ENCODE data around the gene NPDC1. TPM values are rescaled to one million over a fixed set of nuclear protein-coding genes. Genes with fewer than 3 reads are reported as not detected.
A peak's percentile ranks its signal among the peaks of the same experiment; 100 is the strongest.

The NPDC1 gene
- total and polyA plus RNA-seq, 4 experiments from 2014 or later, result 20.7 to 32.2 (median 22.1) TPM

- peaks cover 0 to 10% of the 10 kb centered on the region in 2 donors for H3K36me3 Mint-ChIP-seq
- H3K27me3 Mint-ChIP-seq, result peaks cover 0 to 1% of the 10 kb centered on the region in 2 donors
- Histone ChIP-seq H3K9me3 (ENCODE audit: control insufficient read depth in 1 of 2, low read length in 2 of 2) (no peaks in the 10 kb centered on the region), H3K4me1 (ENCODE audit: insufficient read depth, low read length) (peaks cover 60% of the 10 kb centered on the region), H3K36me3 (ENCODE audit: insufficient read depth, low read length) (peaks cover 7% of the 10 kb centered on the region), H3K4me3 (ENCODE audit: low read length in 2 of 2) (no peak overlapping the region), H3K27me3 (ENCODE audit: insufficient read depth, low read length) (no peaks in the 10 kb centered on the region), H3K27ac (ENCODE audit: low read depth, low read length) (no peak overlapping the region)
- ChIA-PET POLR2A (ENCODE audit: partially characterized antibody) (interaction anchor here (0.7 to 6.9 kb wide), 12 partner anchors 14 to 246 kb away, joined by 3 to 57 read pairs (median 18); partner anchors contain the start of genes ABCA2, C8G, FBXW5 and FUT7), CTCF (ENCODE audit: partially characterized antibody) (interaction anchor here (1.1 to 3.4 kb wide), 2 partner anchors 35 to 152 kb away, joined by 4 to 21 read pairs; partner anchors contain the start of gene AJM1)
- intact Hi-C loops (cut with micrococcal nuclease), result no loop called here
- peak overlapping the region in 1 of 8 donors; percentile 92 for H3K4me3 Mint-ChIP-seq
- no peak for DNase-seq
- H3K9me3 Mint-ChIP-seq, result no peaks in the 10 kb centered on the region
- H3K4me1 Mint-ChIP-seq, result peaks cover 13 to 58% (median 32%) of the 10 kb centered on the region in 4 donors
- peak overlapping the region in 1 of 7 donors; percentile 88 for H3K27ac Mint-ChIP-seq
These were observed 51.6 kb downstream of the NPDC1 start for GRCh38 chr9:136994180-136994887.

- H3K4me1 ChIP-seq (ENCODE audit: insufficient read depth, low read length), result peaks cover 48% of the 10 kb centered on the region
- H3K27me3 ChIP-seq (ENCODE audit: insufficient read depth, low read length), result no peaks in the 10 kb centered on the region
- Mint-ChIP-seq H3K9me3 (no peaks in the 10 kb centered on the region), H3K4me1 (peaks cover 8 to 47% (median 26%) of the 10 kb centered on the region in 4 donors), H3K27me3 (peaks cover 0 to 2% of the 10 kb centered on the region in 2 donors), H3K36me3 (peaks cover 0 to 10% of the 10 kb centered on the region in 2 donors), H3K4me3 (peak overlapping the region; percentile 83 to 92 (median 88)), H3K27ac (peak overlapping the region; percentile 83 to 94 (median 88))
- intact Hi-C loops (cut with micrococcal nuclease), result loop anchor here (1.0 to 2.0 kb wide), 5 partner anchors 14 to 202 kb away; partner anchors contain the start of genes ABCA2, AJM1, C8G and FBXW5
- H3K27ac ChIP-seq (ENCODE audit: low read depth, low read length), result peak overlapping the region; percentile 85
- ChIA-PET CTCF (ENCODE audit: partially characterized antibody) (interaction anchor here (0.5 to 3.4 kb wide), 6 partner anchors 37 to 205 kb away, joined by 3 to 21 read pairs (median 4); partner anchors contain the start of genes AJM1 and NPDC1), POLR2A (ENCODE audit: partially characterized antibody) (interaction anchor here (0.6 to 6.9 kb wide), 31 partner anchors 10 to 430 kb away, joined by 3 to 57 read pairs (median 3); partner anchors contain the start of genes ABCA2, C8G, EXD3 and FBXW5)
- peak overlapping the region; percentile 86 to 90 for H3K4me3 ChIP-seq (ENCODE audit: low read length in 2 of 2)
- DNase-seq, result no peak
- peaks cover 7% of the 10 kb centered on the region for H3K36me3 ChIP-seq (ENCODE audit: insufficient read depth, low read length)
- H3K9me3 ChIP-seq (ENCODE audit: control insufficient read depth in 1 of 2, low read length in 2 of 2), result no peaks in the 10 kb centered on the region
These were observed 53.1 kb downstream of the NPDC1 start for GRCh38 chr9:136992819-136993369.

GRCh38 chr9:136991993-136992818, 53.8 kb downstream of the NPDC1 start, which contains the start of gene PAXX:
PAXX (plus strand) TSS chr9:136992422; CDS start chr9:136992444, 22 bp downstream.
- H3K4me3 Mint-ChIP-seq, result peak within 1 kb of the TSS; percentile 84 to 92 (median 88)
- CTCF ChIA-PET (ENCODE audit: partially characterized antibody), result interaction anchor here (0.8 to 3.4 kb wide), 10 partner anchors 11 to 205 kb away, joined by 3 to 21 read pairs (median 4); partner anchors contain the start of genes C8G, FUT7 and NPDC1
- intact Hi-C loops (cut with micrococcal nuclease), result loop anchor here (1.0 to 2.0 kb wide), 5 partner anchors 13 to 201 kb away; partner anchors contain the start of genes ABCA2, AJM1, C8G and FBXW5
- peak within 1 kb of the TSS; percentile 85 for H3K27ac ChIP-seq (ENCODE audit: low read depth, low read length)
- H3K9me3 Mint-ChIP-seq, result no peaks in the 10 kb centered on the region
- peak; percentile 92 to 93 (median 93) for DNase-seq
- peaks cover 0 to 10% of the 10 kb centered on the region in 2 donors for H3K36me3 Mint-ChIP-seq
- H3K27me3 Mint-ChIP-seq, result peaks cover 0 to 5% of the 10 kb centered on the region in 2 donors
- peak within 1 kb of the TSS; percentile 86 to 90 for H3K4me3 ChIP-seq (ENCODE audit: low read length in 2 of 2)
- no peaks in the 10 kb centered on the region for H3K27me3 ChIP-seq (ENCODE audit: insufficient read depth, low read length)
- peaks cover 7% of the 10 kb centered on the region for H3K36me3 ChIP-seq (ENCODE audit: insufficient read depth, low read length)
- H3K27ac Mint-ChIP-seq, result peak within 1 kb of the TSS; percentile 83 to 94 (median 88)
- peaks cover 4 to 41% (median 20%) of the 10 kb centered on the region in 4 donors for H3K4me1 Mint-ChIP-seq
- no peaks in the 10 kb centered on the region for H3K9me3 ChIP-seq (ENCODE audit: control insufficient read depth in 1 of 2, low read length in 2 of 2)
- peaks cover 41% of the 10 kb centered on the region for H3K4me1 ChIP-seq (ENCODE audit: insufficient read depth, low read length)
- POLR2A ChIA-PET (ENCODE audit: partially characterized antibody), result interaction anchor here (0.7 to 6.9 kb wide), 31 partner anchors 8 to 430 kb away, joined by 3 to 57 read pairs (median 4); partner anchors contain the start of genes ABCA2, AJM1, C8G and EXD3

GRCh38 chr9:136990242-136990911, 55.6 kb downstream of the NPDC1 start:
- Mint-ChIP-seq H3K4me3 (peak overlapping the region; percentile 1 to 84 (median 70)), H3K27ac (peak overlapping the region in 6 of 7 donors; percentile 38 to 86 (median 70))

More at GRCh38 chr9:136990242-136990911, 55.6 kb downstream of the NPDC1 start:
- ChIA-PET POLR2A (ENCODE audit: partially characterized antibody) (interaction anchor here (1.0 to 6.9 kb wide), 10 partner anchors 10 to 104 kb away, joined by 3 to 57 read pairs (median 18); partner anchors contain the start of genes ABCA2, C8G, FBXW5 and FUT7), CTCF (ENCODE audit: partially characterized antibody) (interaction anchor here (0.6 to 1.7 kb wide), 4 partner anchors 9 to 45 kb away, joined by 3 to 5 read pairs (median 3); no protein-coding TSS in a partner anchor)
- Mint-ChIP-seq H3K36me3 (peaks cover 0 to 7% of the 10 kb centered on the region in 2 donors), H3K4me1 (peaks cover 4 to 29% (median 14%) of the 10 kb centered on the region in 4 donors), H3K9me3 (no peaks in the 10 kb centered on the region), H3K27me3 (peaks cover 0 to 9% of the 10 kb centered on the region in 2 donors)
- peaks cover 7% of the 10 kb centered on the region for H3K36me3 ChIP-seq (ENCODE audit: insufficient read depth, low read length)
- H3K27me3 ChIP-seq (ENCODE audit: insufficient read depth, low read length), result no peaks in the 10 kb centered on the region
- DNase-seq, result no peak
- intact Hi-C loops (cut with micrococcal nuclease), result no loop called here
- no peak overlapping the region for H3K4me3 ChIP-seq (ENCODE audit: low read length in 2 of 2)
- H3K27ac ChIP-seq (ENCODE audit: low read depth, low read length), result no peak overlapping the region
- H3K9me3 ChIP-seq (ENCODE audit: control insufficient read depth in 1 of 2, low read length in 2 of 2), result no peaks in the 10 kb centered on the region
- H3K4me1 ChIP-seq (ENCODE audit: insufficient read depth, low read length), result peaks cover 26% of the 10 kb centered on the region

Other genes starting within 250 kb of the NPDC1 start
Only the 30 nearest of the 37 such genes appear.
- gene MAMDC4, start 193.8 kb downstream of the NPDC1 start, total RNA-seq, result 10 to 100 TPM in 1 of 2 experiments, 1 to 10 TPM in 1; 9.3 to 11.7 TPM
- not detected for gene MAMDC4, start 193.8 kb downstream of the NPDC1 start, polyA plus RNA-seq
- 100 to 1,000 TPM; 284 to 298 TPM for gene EDF1, start 179.9 kb downstream of the NPDC1 start, total RNA-seq
- gene EDF1, start 179.9 kb downstream of the NPDC1 start, polyA plus RNA-seq, result 100 to 1,000 TPM; 273 to 357 TPM
- 10 to 100 TPM; 40.2 to 43.2 TPM for gene TRAF2, start 159.7 kb downstream of the NPDC1 start, total RNA-seq
- 10 to 100 TPM; 11.1 to 25.2 TPM for gene TRAF2, start 159.7 kb downstream of the NPDC1 start, polyA plus RNA-seq
- 100 to 1,000 TPM; 122 to 123 TPM for gene FBXW5, start 101.4 kb downstream of the NPDC1 start, total RNA-seq
- 100 to 1,000 TPM in 1 of 2 donors, 10 to 100 TPM in 1; 98.6 to 160 TPM for gene FBXW5, start 101.4 kb downstream of the NPDC1 start, polyA plus RNA-seq
- gene C8G, start 100.9 kb downstream of the NPDC1 start, total RNA-seq, result 1 to 10 TPM; 2.2 TPM
- under 1 TPM in 1 of 2 donors, not detected in 1; 0.60 TPM for gene C8G, start 100.9 kb downstream of the NPDC1 start, polyA plus RNA-seq
- gene LCN12, start 93.9 kb downstream of the NPDC1 start, total RNA-seq, result 1 to 10 TPM in 1 of 2 experiments, under 1 TPM in 1; 0.72 to 1.4 TPM
- not detected for gene LCN12, start 93.9 kb downstream of the NPDC1 start, polyA plus RNA-seq
- 1 to 10 TPM; 4.8 to 5.1 TPM for gene PTGDS, start 68.7 kb downstream of the NPDC1 start, total RNA-seq
- gene PTGDS, start 68.7 kb downstream of the NPDC1 start, polyA plus RNA-seq, result 1 to 10 TPM; 1.7 to 3.8 TPM
- under 1 TPM; 0.14 to 0.17 TPM for gene LCNL1, start 63.2 kb downstream of the NPDC1 start, total RNA-seq
- not detected for gene LCNL1, start 63.2 kb downstream of the NPDC1 start, polyA plus RNA-seq
- 100 to 1,000 TPM in 1 of 2 experiments, 10 to 100 TPM in 1; 94.2 to 101 TPM for gene PAXX, start 53.8 kb downstream of the NPDC1 start, total RNA-seq
- 100 to 1,000 TPM in 1 of 2 donors, 10 to 100 TPM in 1; 76.0 to 103 TPM for gene PAXX, start 53.8 kb downstream of the NPDC1 start, polyA plus RNA-seq
- gene CLIC3, start 49.6 kb downstream of the NPDC1 start, total RNA-seq, result 1 to 10 TPM; 3.1 to 3.7 TPM
- 1 to 10 TPM; 5.0 to 7.8 TPM for gene CLIC3, start 49.6 kb downstream of the NPDC1 start, polyA plus RNA-seq
- 10 to 100 TPM; 63.8 to 68.6 TPM for gene ABCA2, start 17.9 kb downstream of the NPDC1 start, total RNA-seq
- 10 to 100 TPM in 1 of 2 donors, 1 to 10 TPM in 1; 2.6 to 10.8 TPM for gene ABCA2, start 17.9 kb downstream of the NPDC1 start, polyA plus RNA-seq
- 1 to 10 TPM; 3.4 to 4.6 TPM for gene FUT7, start 14.1 kb downstream of the NPDC1 start, total RNA-seq
- gene FUT7, start 14.1 kb downstream of the NPDC1 start, polyA plus RNA-seq, result 10 to 100 TPM; 22.6 to 43.8 TPM
- not detected for gene ENTPD2, start 7.9 kb upstream of the NPDC1 start, total RNA-seq
- not detected for gene ENTPD2, start 7.9 kb upstream of the NPDC1 start, polyA plus RNA-seq
- gene SAPCD2, start 24.4 kb upstream of the NPDC1 start, total RNA-seq, result under 1 TPM; 0.09 to 0.11 TPM
- under 1 TPM; 0.10 to 0.15 TPM for gene SAPCD2, start 24.4 kb upstream of the NPDC1 start, polyA plus RNA-seq
- gene UAP1L1, start 31.3 kb upstream of the NPDC1 start, total RNA-seq, result 10 to 100 TPM; 10.6 to 12.5 TPM
- 1 to 10 TPM in 1 of 2 donors, under 1 TPM in 1; 0.81 to 2.9 TPM for gene UAP1L1, start 31.3 kb upstream of the NPDC1 start, polyA plus RNA-seq
- gene MAN1B1, start 40.8 kb upstream of the NPDC1 start, total RNA-seq, result 10 to 100 TPM; 63.3 to 71.0 TPM
- 10 to 100 TPM; 35.4 to 37.5 TPM for gene MAN1B1, start 40.8 kb upstream of the NPDC1 start, polyA plus RNA-seq
- 100 to 1,000 TPM; 357 to 362 TPM for gene DPP7, start 68.6 kb upstream of the NPDC1 start, total RNA-seq
- 100 to 1,000 TPM; 135 to 206 TPM for gene DPP7, start 68.6 kb upstream of the NPDC1 start, polyA plus RNA-seq
- gene GRIN1, start 93.0 kb upstream of the NPDC1 start, total RNA-seq, result not detected
- gene GRIN1, start 93.0 kb upstream of the NPDC1 start, polyA plus RNA-seq, result not detected
- gene LRRC26, start 123.9 kb upstream of the NPDC1 start, total RNA-seq, result not detected
- not detected for gene LRRC26, start 123.9 kb upstream of the NPDC1 start, polyA plus RNA-seq
- gene TMEM210, start 125.9 kb upstream of the NPDC1 start, total RNA-seq, result not detected
- gene TMEM210, start 125.9 kb upstream of the NPDC1 start, polyA plus RNA-seq, result not detected
- gene ANAPC2, start 142.4 kb upstream of the NPDC1 start, total RNA-seq, result 100 to 1,000 TPM; 116 to 125 TPM
- gene ANAPC2, start 142.4 kb upstream of the NPDC1 start, polyA plus RNA-seq, result 1 to 10 TPM; 3.2 to 5.7 TPM
- gene SSNA1, start 142.5 kb upstream of the NPDC1 start, total RNA-seq, result 10 to 100 TPM; 48.6 to 49.5 TPM
- gene SSNA1, start 142.5 kb upstream of the NPDC1 start, polyA plus RNA-seq, result 100 to 1,000 TPM; 117 to 161 TPM
- gene TPRN, start 154.6 kb upstream of the NPDC1 start, total RNA-seq, result 1 to 10 TPM; 8.5 to 8.6 TPM
- gene TPRN, start 154.6 kb upstream of the NPDC1 start, polyA plus RNA-seq, result under 1 TPM; 0.27 to 0.45 TPM
- gene TMEM203, start 159.5 kb upstream of the NPDC1 start, total RNA-seq, result 10 to 100 TPM; 39.5 to 42.9 TPM
- 100 to 1,000 TPM; 129 to 170 TPM for gene TMEM203, start 159.5 kb upstream of the NPDC1 start, polyA plus RNA-seq
- 10 to 100 TPM; 36.7 to 37.1 TPM for gene NDOR1, start 159.5 kb upstream of the NPDC1 start, total RNA-seq
- gene NDOR1, start 159.5 kb upstream of the NPDC1 start, polyA plus RNA-seq, result 1 to 10 TPM; 4.6 to 9.5 TPM
- 1 to 10 TPM in 1 of 2 experiments, under 1 TPM in 1; 0.64 to 1.3 TPM for gene RNF208, start 176.1 kb upstream of the NPDC1 start, total RNA-seq
- gene RNF208, start 176.1 kb upstream of the NPDC1 start, polyA plus RNA-seq, result not detected
- under 1 TPM in 1 of 2 experiments, not detected in 1; 0.25 TPM for gene CYSRT1, start 179.0 kb upstream of the NPDC1 start, total RNA-seq
- gene CYSRT1, start 179.0 kb upstream of the NPDC1 start, polyA plus RNA-seq, result not detected
- gene RNF224, start 181.3 kb upstream of the NPDC1 start, total RNA-seq, result not detected
- not detected for gene RNF224, start 181.3 kb upstream of the NPDC1 start, polyA plus RNA-seq
- not detected for gene SLC34A3, start 184.7 kb upstream of the NPDC1 start, total RNA-seq
- gene SLC34A3, start 184.7 kb upstream of the NPDC1 start, polyA plus RNA-seq, result not detected
- 100 to 1,000 TPM in 1 of 2 experiments, 10 to 100 TPM in 1; 99.8 to 103 TPM for gene TUBB4B, start 195.1 kb upstream of the NPDC1 start, total RNA-seq
- 10 to 100 TPM; 53.1 to 64.1 TPM for gene TUBB4B, start 195.1 kb upstream of the NPDC1 start, polyA plus RNA-seq